Measurements from ENCODE around the gene ELMO1. TPM values are rescaled to one million over a fixed set of nuclear protein-coding genes. Genes with fewer than 3 reads are reported as not detected.

The ELMO1 gene
- total RNA-seq, 2 donors from 2014 or later: 66.0 to 72.2 TPM

- TF ChIP-seq CTCF (IDR thresholded peaks at IDR 0.05): no peak
- Histone ChIP-seq H3K27ac (no peak overlapping the region), H3K27me3 (replicated peaks; ENCODE audit: insufficient read depth) (no peaks in the 10 kb centered on the region), H3K9me3 (no peaks in the 10 kb centered on the region), H3K36me3 (no peaks in the 10 kb centered on the region), H3K4me1 (ENCODE audit: control insufficient read depth in 1 of 2, low read depth in 2 of 2) (no peaks in the 10 kb centered on the region), H3K4me3 (no peak overlapping the region)
- DNase-seq (ENCODE audit: low spot score): no peak
- no peak for ATAC-seq (ENCODE audit: insufficient number of reproducible peaks, low FRiP score, low read depth)
Observed at GRCh38 chr7:37322831-37323230, 125.8 kb downstream of the ELMO1 start.

DNA sequence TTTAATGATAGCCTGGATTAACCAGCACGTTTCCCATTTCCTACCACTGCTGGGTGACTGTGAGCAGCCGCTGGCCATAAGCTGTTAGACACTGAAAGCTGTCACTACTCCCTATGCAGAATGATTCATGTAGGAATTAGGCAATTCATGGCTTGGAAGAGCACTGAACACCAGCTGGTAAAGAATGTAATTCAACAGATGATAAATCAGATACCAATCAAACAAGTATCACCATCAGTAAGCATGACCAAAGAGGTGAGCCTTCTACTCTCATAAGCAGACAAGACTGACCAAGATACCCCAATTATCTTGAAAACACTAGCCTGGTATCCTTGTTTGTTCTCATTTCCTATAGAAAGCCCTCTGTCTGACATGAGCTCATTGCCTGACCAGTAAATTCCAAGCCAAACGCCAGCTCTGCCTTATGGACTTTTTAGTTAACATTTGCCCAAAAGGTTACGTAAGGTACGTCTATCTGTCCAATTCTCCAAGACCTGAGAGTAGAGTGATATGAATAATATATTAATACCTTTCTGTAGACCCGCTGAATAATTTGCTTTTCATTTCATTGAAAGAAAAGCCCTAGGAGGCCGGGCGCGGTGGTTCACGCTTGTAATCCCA is 127.7 kb downstream of the ELMO1 start:
- ATAC-seq (ENCODE audit: insufficient number of reproducible peaks, low FRiP score, low read depth) (no peak), DNase-seq (ENCODE audit: low spot score) (no peak)
- H3K27ac ChIP-seq: no peak overlapping the region
- no peak for TF ChIP-seq CTCF (IDR thresholded peaks at IDR 0.05)
- H3K27me3 ChIP-seq (replicated peaks; ENCODE audit: insufficient read depth): no peaks in the 10 kb centered on the region
- H3K4me1 ChIP-seq (ENCODE audit: control insufficient read depth in 1 of 2, low read depth in 2 of 2): no peaks in the 10 kb centered on the region
- no peak overlapping the region for H3K4me3 ChIP-seq
- H3K9me3 ChIP-seq: no peaks in the 10 kb centered on the region
- H3K36me3 ChIP-seq: no peaks in the 10 kb centered on the region

DNA sequence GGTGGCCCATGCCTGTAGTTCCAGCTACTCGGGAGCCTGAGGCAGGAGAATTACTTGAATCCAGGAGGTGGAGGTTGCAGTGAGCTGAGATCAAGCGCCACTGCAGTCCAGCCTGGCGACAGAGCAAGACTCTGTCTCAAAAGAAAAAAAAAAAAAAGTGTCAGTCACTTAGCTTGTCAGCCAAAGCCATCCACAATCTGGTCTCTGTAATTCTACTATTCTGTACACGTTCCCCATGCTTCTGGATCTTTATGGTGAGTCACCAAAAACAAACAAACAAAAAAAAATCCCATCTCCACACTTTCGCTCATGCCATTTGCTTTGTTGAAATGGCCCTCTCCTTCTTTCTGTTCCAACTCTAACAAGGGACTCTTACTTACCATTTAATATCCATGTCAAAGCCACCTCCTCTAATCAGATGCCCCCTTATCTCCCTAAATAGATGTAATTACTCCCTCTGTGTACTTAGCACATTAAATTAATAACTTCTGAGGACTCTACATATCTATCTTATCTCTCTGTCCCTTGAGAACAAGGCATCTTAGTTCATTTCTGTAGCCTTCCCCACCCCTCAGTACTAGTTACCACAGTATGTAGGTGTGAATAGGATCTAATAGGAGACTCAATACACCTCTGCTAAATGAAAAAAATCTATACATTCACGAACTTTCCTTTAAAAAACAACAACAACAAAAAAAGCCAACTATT is 128.4 kb downstream of the ELMO1 start:
- Histone ChIP-seq H3K27me3 (replicated peaks; ENCODE audit: insufficient read depth) (no peaks in the 10 kb centered on the region), H3K36me3 (no peaks in the 10 kb centered on the region), H3K27ac (no peak overlapping the region), H3K9me3 (no peaks in the 10 kb centered on the region), H3K4me3 (no peak overlapping the region), H3K4me1 (ENCODE audit: control insufficient read depth in 1 of 2, low read depth in 2 of 2) (no peaks in the 10 kb centered on the region)
- TF ChIP-seq CTCF (IDR thresholded peaks at IDR 0.05): no peak
- no peak for DNase-seq (ENCODE audit: low spot score)
- ATAC-seq (ENCODE audit: insufficient number of reproducible peaks, low FRiP score, low read depth): no peak

DNA sequence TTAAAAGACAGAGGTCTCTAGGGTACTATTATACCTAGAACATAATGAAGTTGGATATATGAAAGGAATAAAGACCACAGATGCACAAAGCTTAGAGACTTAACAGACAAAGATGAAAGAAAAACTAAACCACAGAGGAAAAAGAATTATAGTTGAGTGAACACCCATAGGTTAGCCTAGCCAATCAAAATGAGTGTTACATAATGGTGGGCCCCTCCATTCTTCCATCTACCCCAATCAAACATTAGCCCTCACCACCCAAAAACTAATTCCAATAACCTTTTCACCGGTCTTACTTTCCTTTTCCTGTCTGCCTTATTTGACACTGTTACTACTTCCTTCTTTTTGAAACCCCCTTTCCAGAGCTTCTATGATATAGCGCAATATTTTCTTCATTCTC is 130.1 kb downstream of the ELMO1 start:
- H3K36me3 ChIP-seq: no peaks in the 10 kb centered on the region
- no peak overlapping the region for H3K4me3 ChIP-seq
- no peak for TF ChIP-seq CTCF (IDR thresholded peaks at IDR 0.05)
- no peaks in the 10 kb centered on the region for H3K4me1 ChIP-seq (ENCODE audit: control insufficient read depth in 1 of 2, low read depth in 2 of 2)
- no peak overlapping the region for H3K27ac ChIP-seq
- ATAC-seq (ENCODE audit: insufficient number of reproducible peaks, low FRiP score, low read depth): no peak
- no peaks in the 10 kb centered on the region for H3K9me3 ChIP-seq
- no peak for DNase-seq (ENCODE audit: low spot score)
- no peaks in the 10 kb centered on the region for H3K27me3 ChIP-seq (replicated peaks; ENCODE audit: insufficient read depth)

GRCh38 chr7:37315772-37316715 is 132.6 kb downstream of the ELMO1 start:
- H3K4me1 ChIP-seq (ENCODE audit: control insufficient read depth in 1 of 2, low read depth in 2 of 2): peaks cover 6 to 8% of the 10 kb centered on the region in 2 donors
- no peak overlapping the region for H3K4me3 ChIP-seq
- no peak for ATAC-seq (ENCODE audit: insufficient number of reproducible peaks, low FRiP score, low read depth)
- DNase-seq (ENCODE audit: low spot score): no peak
- H3K27me3 ChIP-seq (replicated peaks; ENCODE audit: insufficient read depth): no peaks in the 10 kb centered on the region
- no peak overlapping the region for H3K27ac ChIP-seq
- TF ChIP-seq CTCF (IDR thresholded peaks at IDR 0.05): no peak
- no peaks in the 10 kb centered on the region for H3K36me3 ChIP-seq
- H3K9me3 ChIP-seq: no peaks in the 10 kb centered on the region

Data from thoracic aorta (tissue), 2 donors.